Central memory CD8-positive, alpha-beta T cell (primary cell): ENCODE results near the gene HHIPL1.

Experiments
- ATAC-seq: fragments of 150-1000 bp; cut with Tn5 transposase; replicated peaks from 2 replicates; pipeline ENCODE4 v1.10.0; 2022; ENCODE audit warnings: mild to moderate bottlenecking, moderate FRiP score, moderate number of reproducible peaks; ENCODE audit not compliant: poor library complexity, severe bottlenecking; ENCODE audit errors: extremely low read depth
- DNase-seq, 2 donors: peaks; one replicate each; pipeline ENCODE4 v3.0.0; 2021; ENCODE audit warnings: low spot score in 2 of 2
- H3K27ac Mint-ChIP-seq: one replicate; pipeline ENCODE4 v1.8.0; 2022; ENCODE audit warnings: low read depth, mild to moderate bottlenecking, moderate library complexity, mixed read lengths
- H3K27me3 Mint-ChIP-seq: one replicate; pipeline ENCODE4 v1.8.0; 2022; ENCODE audit warnings: mixed read lengths
- H3K36me3 Mint-ChIP-seq: one replicate; pipeline ENCODE4 v1.8.0; 2022; ENCODE audit warnings: mild to moderate bottlenecking, moderate library complexity, mixed read lengths; ENCODE audit not compliant: insufficient read depth
- H3K4me1 Mint-ChIP-seq: one replicate; pipeline ENCODE4 v1.8.0; 2022; ENCODE audit warnings: mixed read lengths
- H3K4me3 Mint-ChIP-seq: one replicate; pipeline ENCODE4 v1.8.0; 2022; ENCODE audit warnings: mild to moderate bottlenecking, moderate library complexity, mixed read lengths
- H3K9me3 Mint-ChIP-seq: one replicate; pipeline ENCODE4 v1.8.0; 2022; ENCODE audit warnings: mixed read lengths

HHIPL1 gene

GRCh38 chr14:99727096-99727870, 82.4 kb downstream of the HHIPL1 start:
- Mint-ChIP-seq H3K4me1 (no peaks in the 10 kb centered on the region), H3K4me3 (no peak overlapping the region), H3K36me3 (no peaks in the 10 kb centered on the region), H3K27ac (no peak overlapping the region), H3K9me3 (no peaks in the 10 kb centered on the region), H3K27me3 (peaks cover 62% of the 10 kb centered on the region)
- ATAC-seq (no peak), DNase-seq (no peak)

GRCh38 chr14:99728231-99728920, 83.4 kb downstream of the HHIPL1 start:
- no peaks in the 10 kb centered on the region for H3K9me3 Mint-ChIP-seq
- no peak overlapping the region for H3K27ac Mint-ChIP-seq
- no peak overlapping the region for H3K4me3 Mint-ChIP-seq
- no peak for ATAC-seq
- no peak for DNase-seq
- peaks cover 73% of the 10 kb centered on the region for H3K27me3 Mint-ChIP-seq
- H3K4me1 Mint-ChIP-seq = no peaks in the 10 kb centered on the region
- no peaks in the 10 kb centered on the region for H3K36me3 Mint-ChIP-seq

- Mint-ChIP-seq H3K9me3 (no peaks in the 10 kb centered on the region), H3K36me3 (no peaks in the 10 kb centered on the region), H3K4me3 (no peak overlapping the region), H3K4me1 (no peaks in the 10 kb centered on the region), H3K27me3 (peaks cover 76% of the 10 kb centered on the region), H3K27ac (no peak overlapping the region)
- DNase-seq = no peak
- ATAC-seq = no peak
Measured at GRCh38 chr14:99728981-99729451, 84.1 kb downstream of the HHIPL1 start.
